Keratinocyte (primary cell): ENCODE measurements around the gene NMT2.

Source experiments
- EZH2 ChIP-seq: IDR thresholded peaks from one replicate; pipeline ENCODE4 v1.6.1; 2012; ENCODE audit warnings: inconsistent platforms, mild to moderate bottlenecking, low read length, moderate library complexity
- TF ChIP-seq, protein P1 (sequence below), 3 experiments: IDR thresholded peaks in 1 of 3; conservative IDR thresholded peaks in 1 of 3; optimal IDR thresholded peaks in 1 of 3; 2 replicates in 2 of 3; 3 replicates in 1 of 3; pipeline versions ENCODE3 to v1.5.1; 2011; ENCODE audit warnings: low read length in 3 of 3, mild to moderate bottlenecking in 3 of 3, moderate library complexity in 2 of 3, control low read depth in 1 of 3, inconsistent platforms in 1 of 3; ENCODE audit not compliant: insufficient read depth in 2 of 3; ENCODE audit errors: extremely low read depth in 1 of 3

DNA sequence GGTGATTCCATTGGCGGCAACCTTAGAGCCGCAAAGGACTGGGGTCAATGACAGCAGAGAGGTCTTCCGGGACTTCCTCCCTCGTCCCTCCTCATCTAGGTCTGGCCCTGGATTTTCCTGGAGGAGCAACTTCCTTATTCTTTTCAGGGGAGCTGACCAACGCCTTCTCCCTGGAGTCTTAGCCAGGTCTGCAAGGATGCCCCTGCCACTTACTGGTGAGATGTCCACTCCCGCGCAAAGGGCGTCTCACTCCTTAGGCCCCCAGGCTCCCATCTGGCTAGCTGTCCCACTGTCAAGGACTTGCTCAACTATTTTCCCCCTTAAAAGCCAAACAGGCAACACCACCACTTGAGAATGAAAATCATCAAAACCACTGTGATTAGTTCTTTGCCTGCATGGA is 42.0 kb upstream of the NMT2 start:
- TF ChIP-seq, protein P1, sequence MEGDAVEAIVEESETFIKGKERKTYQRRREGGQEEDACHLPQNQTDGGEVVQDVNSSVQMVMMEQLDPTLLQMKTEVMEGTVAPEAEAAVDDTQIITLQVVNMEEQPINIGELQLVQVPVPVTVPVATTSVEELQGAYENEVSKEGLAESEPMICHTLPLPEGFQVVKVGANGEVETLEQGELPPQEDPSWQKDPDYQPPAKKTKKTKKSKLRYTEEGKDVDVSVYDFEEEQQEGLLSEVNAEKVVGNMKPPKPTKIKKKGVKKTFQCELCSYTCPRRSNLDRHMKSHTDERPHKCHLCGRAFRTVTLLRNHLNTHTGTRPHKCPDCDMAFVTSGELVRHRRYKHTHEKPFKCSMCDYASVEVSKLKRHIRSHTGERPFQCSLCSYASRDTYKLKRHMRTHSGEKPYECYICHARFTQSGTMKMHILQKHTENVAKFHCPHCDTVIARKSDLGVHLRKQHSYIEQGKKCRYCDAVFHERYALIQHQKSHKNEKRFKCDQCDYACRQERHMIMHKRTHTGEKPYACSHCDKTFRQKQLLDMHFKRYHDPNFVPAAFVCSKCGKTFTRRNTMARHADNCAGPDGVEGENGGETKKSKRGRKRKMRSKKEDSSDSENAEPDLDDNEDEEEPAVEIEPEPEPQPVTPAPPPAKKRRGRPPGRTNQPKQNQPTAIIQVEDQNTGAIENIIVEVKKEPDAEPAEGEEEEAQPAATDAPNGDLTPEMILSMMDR (optimal IDR thresholded peaks at IDR 0.05 in 1 of 3, IDR thresholded peaks at IDR 0.05 in 1 of 3, conservative IDR thresholded peaks at IDR 0.05 in 1 of 3; ENCODE audit: extremely low read depth in 1 of 3, insufficient read depth in 2 of 3, low read length in 3 of 3): no peak
- TF ChIP-seq EZH2: no peak
